K562 (cell line): Measurements from ENCODE around the gene HNF1B. TPM values are rescaled to one million over a fixed set of nuclear protein-coding genes. Genes with fewer than 3 reads are reported as not detected.

ENCODE experiments used
- ATAC-seq: fragments of 200-7000 bp; cut with Tn5 transposase; 3 replicates; pipeline ENCODE4 v1.9.1; 2020; ENCODE audit warnings: moderate library complexity
- BruUV-seq: library from RNA; stranded (reverse); fragments of 400-500 nt; replicated peaks from 2 replicates; lab custom pipeline; 2021; lab: Mats Ljungman, UMichigan
- CTCF ChIA-PET: fragments of 300-600 bp; formaldehyde crosslinking; extraction: SDS; loops from one replicate; lab custom pipeline; 2021; ENCODE audit warnings: low intra/inter-chr PET ratio; lab: Yijun Ruan, JAX
- POLR2A ChIA-PET: fragments of 300-600, 350-650 bp; sonication (Branson Sonifier 250); formaldehyde crosslinking; extraction: SDS; loops from one replicate; lab custom pipeline; 2021; ENCODE audit warnings: antibody characterized with exemption, inconsistent platforms; lab: Yijun Ruan, JAX
- DNase-seq, 4 experiments: peaks; one replicate each; pipeline versions ENCODE4 v3.0.0 to v3.0.0-alpha.2; 2011 to 2018; ENCODE audit warnings: low spot score in 3 of 4, mixed read lengths in 3 of 4; ENCODE audit errors: extremely low read depth in 1 of 4
- FAIRE-seq: peaks from 2 replicates; lab custom pipeline; 2011; peaks lifted over from hg19 to GRCh38; lab: Jason Lieb, UNC
- H2AFZ ChIP-seq: 2 replicates; pipeline ENCODE4 v1.6.0; 2011; ENCODE audit warnings: low read depth, low read length, control low read depth, inconsistent platforms
- H3K27ac ChIP-seq: fragments of 200-600 bp; 3 replicates; pipeline ENCODE4 v1.8.0; 2011; ENCODE audit warnings: low read depth, mild to moderate bottlenecking, control low read depth, inconsistent platforms, low read length, moderate library complexity, mixed read lengths; ENCODE audit errors: extremely low read depth
- H3K27me3 ChIP-seq, 2 experiments: fragments of 300-600 bp in 1 of 2; 2 replicates in 1 of 2; 3 replicates in 1 of 2; pipeline versions ENCODE4 v1.6.0 to v1.8.0; 2011; ENCODE audit warnings: inconsistent platforms in 2 of 2, low read length in 2 of 2, mild to moderate bottlenecking in 1 of 2, mixed read lengths in 1 of 2, moderate library complexity in 1 of 2; ENCODE audit not compliant: control insufficient read depth in 2 of 2, insufficient read depth in 2 of 2
- H3K36me3 ChIP-seq: fragments of 300-600 bp; 3 replicates; pipeline ENCODE4 v1.8.0; 2011; ENCODE audit warnings: mild to moderate bottlenecking, low read length, inconsistent platforms; ENCODE audit not compliant: control insufficient read depth, insufficient read depth
- H3K4me1 ChIP-seq, 2 experiments: fragments of 200-600 bp in 1 of 2; replicated peaks in 1 of 2; 2 replicates in 1 of 2; 3 replicates in 1 of 2; pipeline versions ENCODE4 v1.5.1 to v1.8.0; 2011; ENCODE audit warnings: inconsistent platforms in 2 of 2, low read length in 2 of 2, mild to moderate bottlenecking in 1 of 2, mixed read lengths in 1 of 2, moderate library complexity in 1 of 2; ENCODE audit not compliant: control insufficient read depth in 2 of 2, insufficient read depth in 2 of 2
- H3K4me2 ChIP-seq: 2 replicates; pipeline ENCODE4 v1.6.1; 2011; ENCODE audit warnings: low read length, control low read depth, inconsistent platforms, mixed read lengths; ENCODE audit not compliant: insufficient read depth
- H3K4me3 ChIP-seq: fragments of 200-600 bp; sonication (generic), shearing (Covaris generic); 2 replicates; pipeline ENCODE4 v1.5.1; 2016; ENCODE audit warnings: control low read depth, inconsistent platforms
- H3K79me2 ChIP-seq: fragments of 200-600 bp; 3 replicates; pipeline ENCODE4 v1.8.0; 2011; ENCODE audit warnings: low read length, inconsistent platforms; ENCODE audit not compliant: control insufficient read depth, insufficient read depth
- H3K9ac ChIP-seq, 2 experiments: 2 replicates each; pipeline versions ENCODE4 v1.6.0 to v1.6.1; 2011; ENCODE audit warnings: low read depth in 2 of 2, low read length in 2 of 2, control low read depth in 1 of 2, inconsistent platforms in 1 of 2, mild to moderate bottlenecking in 1 of 2, mixed read lengths in 1 of 2; ENCODE audit not compliant: insufficient read depth in 1 of 2
- H3K9me1 ChIP-seq: one replicate; pipeline ENCODE4 v1.6.0; 2011; ENCODE audit warnings: inconsistent platforms, mild to moderate bottlenecking, low read length, moderate library complexity; ENCODE audit not compliant: control insufficient read depth, insufficient read depth
- H3K9me3 ChIP-seq: replicated peaks from 2 replicates; pipeline ENCODE4 v1.5.1; 2011; ENCODE audit warnings: low read depth, low read length, inconsistent platforms; ENCODE audit not compliant: control insufficient read depth, insufficient read depth
- H4K20me1 ChIP-seq: replicated peaks from 2 replicates; pipeline ENCODE4 v1.6.1; 2011; ENCODE audit warnings: low read length, inconsistent platforms, mixed read lengths; ENCODE audit not compliant: control insufficient read depth, insufficient read depth
- CHD7 ChIP-seq: fragments of 200-600 bp; sonication (generic); IDR thresholded peaks from one replicate; pipeline ENCODE4 v1.6.1; 2012; ENCODE audit warnings: mild to moderate bottlenecking, low read depth, low read length, inconsistent platforms
- TRIM25 ChIP-seq: fragments of 450-650 bp; IDR thresholded peaks from 2 replicates; pipeline ENCODE4 v1.7.0; 2016; ENCODE audit warnings: borderline replicate concordance
- TRIM28 ChIP-seq: fragments of 450-650 bp; IDR thresholded peaks from 2 replicates; pipeline ENCODE4 v1.6.1; 2017
- ZNF23 ChIP-seq: fragments of 250-450 bp; sonication (Bioruptor Pico); IDR thresholded peaks from 2 replicates; pipeline ENCODE4 v1.4.0; 2020; ENCODE audit warnings: mild to moderate bottlenecking
- WGBS: fragments of 100-300 bp; shearing (Covaris generic); methylation state at CpG from one replicate; pipeline ENCODE4 v1.1.6; 2016; ENCODE audit warnings: low coverage, mixed read lengths; ENCODE audit not compliant: insufficient coverage; ENCODE audit errors: missing lambda C conversion rate; 5-methylcytosine and 5-hydroxymethylcytosine counted together
- in situ Hi-C: fragments of 300-500 bp; cut with MboI; formaldehyde crosslinking; loops from 4 replicates; pipeline ENCODE4 v1.15.0; 2018; ENCODE audit warnings: inconsistent platforms, mixed read lengths
- intact Hi-C: fragments of 100-400 bp; cut with micrococcal nuclease; formaldehyde crosslinking; loops from 2 replicates; pipeline ENCODE4 v1.14.2; 2022
- polyA plus RNA-seq, 8 experiments: library from polyadenylated mRNA; depleted of rRNA in 4 of 8; stranded (reverse) in 5 of 8; unstranded in 3 of 8; fragments of >200 nt; fragmentation: Nextera tagmentation in 2 of 8; fragmentation: Illumina TruSeq in 1 of 8; extraction: Ambion mirVana in 2 of 8; extraction: Trizol in 1 of 8; gene quantifications; 2 replicates each; pipeline versions ENCODE4 v1.2.1 to v1.2.3, GENCODE V29; 2011 to 2014; ENCODE audit warnings: inconsistent platforms in 1 of 8, missing spikeins in 1 of 8
- total RNA-seq, 7 experiments: library from RNA; depleted of rRNA in 6 of 7; stranded (reverse); fragments of >200 nt in 6 of 7; fragmentation: Illumina TruSeq in 2 of 7; extraction: Trizol in 2 of 7; gene quantifications; 2 replicates each; pipeline versions ENCODE4 v1.2.1 to v1.2.3, GENCODE V29; 2011 to 2021; ENCODE audit warnings: low replicate concordance in 1 of 7

Gene HNF1B
- total and polyA plus RNA-seq, 9 of the 15 experiments (the other 6 are each of a cell fraction or from before 2014, with no cell fraction given) = not detected

GRCh38 chr17:37699285-37699973, 45.4 kb downstream of the HNF1B start:
- no peaks in the 10 kb centered on the region for H3K9me1 ChIP-seq
- no peak overlapping the region for H3K4me3 ChIP-seq
- no peak overlapping the region for H3K4me2 ChIP-seq
- H3K36me3 ChIP-seq = no peaks in the 10 kb centered on the region
- WGBS = 2% methylated on average over 9 of the region's 10 CpGs
- H3K4me1 ChIP-seq = no peaks in the 10 kb centered on the region
- no peak overlapping the region for H3K27ac ChIP-seq
- H3K79me2 ChIP-seq = no peaks in the 10 kb centered on the region
- in situ Hi-C loops (no loop called here), intact Hi-C loops (no loop called here)
- no peak overlapping the region for H2AFZ ChIP-seq
- CTCF ChIA-PET = no interaction called here
- H3K9ac ChIP-seq = no peak overlapping the region
- H3K9me3 ChIP-seq = no peaks in the 10 kb centered on the region
- no peak for FAIRE-seq
- POLR2A ChIA-PET = interaction anchor here (0.9 kb wide), 1 partner anchor 26 kb away, joined by 3 read pairs; no protein-coding TSS in a partner anchor
- no peaks in the 10 kb centered on the region for H4K20me1 ChIP-seq
- DNase-seq = no peak
- no peak for ATAC-seq
- no TSS peak for BruUV-seq
- peaks cover 2 to 43% of the 10 kb centered on the region in 2 experiments for H3K27me3 ChIP-seq
- TF ChIP-seq TRIM25 (no peak), CHD7 (no peak), ZNF23 (CRISPR knock-in tag) (no peak), TRIM28 (no peak)
